Measurements from ENCODE around the gene MYOF.

Gene MYOF

GRCh38 chr10:93277360-93277759 is 204.8 kb downstream of the MYOF start:
- no peak for DNase-seq (ENCODE audit: low read depth)
- no peak for TF ChIP-seq CTCF (IDR thresholded peaks at IDR 0.05; ENCODE audit: low read depth, low read length, missing control alignments)
- no peak overlapping the region for H3K4me3 ChIP-seq (ENCODE audit: low read depth, low read length)

- no peak for DNase-seq (ENCODE audit: low read depth)
- no peak overlapping the region for H3K4me3 ChIP-seq (ENCODE audit: low read depth, low read length)
- no peak for TF ChIP-seq CTCF (IDR thresholded peaks at IDR 0.05; ENCODE audit: low read depth, low read length, missing control alignments)
Measured at GRCh38 chr10:93274419-93274818, 207.7 kb downstream of the MYOF start.

GRCh38 chr10:93272884-93273675 is 209.1 kb downstream of the MYOF start:
- no peak for DNase-seq (ENCODE audit: low read depth)
- H3K4me3 ChIP-seq (ENCODE audit: low read depth, low read length) = no peak overlapping the region
- no peak for TF ChIP-seq CTCF (IDR thresholded peaks at IDR 0.05; ENCODE audit: low read depth, low read length, missing control alignments)

GRCh38 chr10:93271347-93271746 is 210.8 kb downstream of the MYOF start:
- TF ChIP-seq CTCF (IDR thresholded peaks at IDR 0.05; ENCODE audit: low read depth, low read length, missing control alignments) = no peak
- DNase-seq (ENCODE audit: low read depth) = no peak
- no peak overlapping the region for H3K4me3 ChIP-seq (ENCODE audit: low read depth, low read length)

GRCh38 chr10:93269281-93269680 is 212.9 kb downstream of the MYOF start:
- TF ChIP-seq CTCF (IDR thresholded peaks at IDR 0.05; ENCODE audit: low read depth, low read length, missing control alignments) = no peak
- DNase-seq (ENCODE audit: low read depth) = no peak
- H3K4me3 ChIP-seq (ENCODE audit: low read depth, low read length) = no peak overlapping the region

- DNase-seq (ENCODE audit: low read depth) = no peak
- no peak for TF ChIP-seq CTCF (IDR thresholded peaks at IDR 0.05; ENCODE audit: low read depth, low read length, missing control alignments)
Measured at GRCh38 chr10:93268021-93268420, 214.1 kb downstream of the MYOF start.

GRCh38 chr10:93267521-93267920 is 214.6 kb downstream of the MYOF start:
- no peak overlapping the region for H3K4me3 ChIP-seq (ENCODE audit: low read depth, low read length)
- peak; percentile 88 for DNase-seq (ENCODE audit: low read depth)
- TF ChIP-seq CTCF (IDR thresholded peaks at IDR 0.05; ENCODE audit: low read depth, low read length, missing control alignments) = no peak

More at GRCh38 chr10:93268021-93268420, 214.1 kb downstream of the MYOF start:
- H3K4me3 ChIP-seq (ENCODE audit: low read depth, low read length) = no peak overlapping the region
